ENCODE results near the gene ZNF511. TPM values are rescaled to one million over a fixed set of nuclear protein-coding genes. Genes with fewer than 3 reads are reported as not detected.

The ZNF511 gene
- total and polyA plus RNA-seq, 2 donors (not counting 1 experiment from before 2014, with no cell fraction given), result 30.7 to 45.1 TPM

GRCh38 chr10:133299224-133299623 lies 9.5 kb upstream of the ZNF511 start:
- 99% methylated on average over 10 of the region's 10 CpGs for WGBS (ENCODE audit: insufficient coverage)
- ChIA-PET CTCF (interaction anchor here (0.8 to 1.5 kb wide), 2 partner anchors 24 to 30 kb away, joined by 3 to 5 read pairs; no protein-coding TSS in a partner anchor), POLR2A (no interaction called here)
- Histone ChIP-seq H2AFZ (ENCODE audit: insufficient read depth, low read depth, low read length, poor library complexity, severe bottlenecking) (no peak overlapping the region), H3K4me2 (replicated peaks; ENCODE audit: low read depth, low read length, poor library complexity, severe bottlenecking) (no peak overlapping the region), H3K4me1 (ENCODE audit: control insufficient read depth in 2 of 2, insufficient read depth in 2 of 2, low read length in 2 of 2) (no peaks in the 10 kb centered on the region), H4K20me1 (ENCODE audit: control insufficient read depth, insufficient read depth, low read length, poor library complexity, severe bottlenecking) (peaks cover 33% of the 10 kb centered on the region), H3K27me3 (replicated peaks in 1 of 4; ENCODE audit: control extremely low read depth in 1 of 4, control insufficient read depth in 3 of 4, insufficient read depth in 4 of 4, low read length in 3 of 4) (no peaks in the 10 kb centered on the region), H3K79me2 (ENCODE audit: control insufficient read depth, insufficient read depth, low read length) (peaks cover 23% of the 10 kb centered on the region), H3K9ac (ENCODE audit: low read length) (no peak overlapping the region), H3K4me3 (ENCODE audit: control extremely low read depth in 1 of 5, extremely low read depth in 1 of 5, insufficient read depth in 1 of 5, low read depth in 2 of 5, low read length in 4 of 5) (no peak overlapping the region), H3K36me3 (replicated peaks in 1 of 2; ENCODE audit: control extremely low read depth in 1 of 2, control insufficient read depth in 1 of 2, extremely low read depth in 1 of 2, insufficient read depth in 2 of 2, low read length in 1 of 2) (peaks cover 0 to 77% of the 10 kb centered on the region in 2 experiments), H3K9me3 (ENCODE audit: control extremely low read depth in 1 of 3, control insufficient read depth in 2 of 3, insufficient read depth in 1 of 3, low read length in 2 of 3) (no peaks in the 10 kb centered on the region), H3K27ac (ENCODE audit: low read length in 2 of 2) (no peak overlapping the region)
- TF ChIP-seq CTCF (IDR thresholded peaks at IDR 0.05) (no peak), EZH2 (IDR thresholded peaks at IDR 0.05; ENCODE audit: borderline replicate concordance, insufficient read depth, low read depth, low read length, poor library complexity, severe bottlenecking) (no peak)
- Mint-ChIP-seq H3K27me3 (no peaks in the 10 kb centered on the region), H3K4me1 (peaks cover 4% of the 10 kb centered on the region), H3K4me3 (no peak overlapping the region), H3K27ac (no peak overlapping the region), H3K9me3 (ENCODE audit: insufficient read depth) (no peaks in the 10 kb centered on the region)
- DNase-seq (no peak), ATAC-seq (ENCODE audit: low read depth) (no peak)
- intact Hi-C loops (cut with micrococcal nuclease), result no loop called here

GRCh38 chr10:133299738-133300137 lies 9.0 kb upstream of the ZNF511 start:
- no peaks in the 10 kb centered on the region for H3K27me3 Mint-ChIP-seq
- Histone ChIP-seq H3K9ac (ENCODE audit: low read length) (no peak overlapping the region), H3K4me1 (ENCODE audit: control insufficient read depth in 2 of 2, insufficient read depth in 2 of 2, low read length in 2 of 2) (no peaks in the 10 kb centered on the region), H3K4me2 (replicated peaks; ENCODE audit: low read depth, low read length, poor library complexity, severe bottlenecking) (no peak overlapping the region), H3K36me3 (replicated peaks in 1 of 2; ENCODE audit: control extremely low read depth in 1 of 2, control insufficient read depth in 1 of 2, extremely low read depth in 1 of 2, insufficient read depth in 2 of 2, low read length in 1 of 2) (peaks cover 0 to 72% of the 10 kb centered on the region in 2 experiments), H3K79me2 (ENCODE audit: control insufficient read depth, insufficient read depth, low read length) (peaks cover 28% of the 10 kb centered on the region), H3K9me3 (ENCODE audit: control extremely low read depth in 1 of 3, control insufficient read depth in 2 of 3, insufficient read depth in 1 of 3, low read length in 2 of 3) (no peaks in the 10 kb centered on the region), H4K20me1 (ENCODE audit: control insufficient read depth, insufficient read depth, low read length, poor library complexity, severe bottlenecking) (peaks cover 33% of the 10 kb centered on the region), H3K27me3 (replicated peaks in 1 of 4; ENCODE audit: control extremely low read depth in 1 of 4, control insufficient read depth in 3 of 4, insufficient read depth in 4 of 4, low read length in 3 of 4) (no peaks in the 10 kb centered on the region), H2AFZ (ENCODE audit: insufficient read depth, low read depth, low read length, poor library complexity, severe bottlenecking) (no peak overlapping the region), H3K27ac (ENCODE audit: low read length in 2 of 2) (no peak overlapping the region), H3K4me3 (ENCODE audit: control extremely low read depth in 1 of 5, extremely low read depth in 1 of 5, insufficient read depth in 1 of 5, low read depth in 2 of 5, low read length in 4 of 5) (no peak overlapping the region)
- DNase-seq (no peak), ATAC-seq (ENCODE audit: low read depth) (no peak)
- H3K9me3 Mint-ChIP-seq (ENCODE audit: insufficient read depth), result no peaks in the 10 kb centered on the region
- H3K4me3 Mint-ChIP-seq, result no peak overlapping the region
- TF ChIP-seq CTCF (IDR thresholded peaks at IDR 0.05) (no peak), EZH2 (IDR thresholded peaks at IDR 0.05; ENCODE audit: borderline replicate concordance, insufficient read depth, low read depth, low read length, poor library complexity, severe bottlenecking) (no peak)
- no peak overlapping the region for H3K27ac Mint-ChIP-seq
- ChIA-PET POLR2A (no interaction called here), CTCF (interaction anchor here (0.8 to 1.5 kb wide), 2 partner anchors 25 to 30 kb away, joined by 3 to 5 read pairs; no protein-coding TSS in a partner anchor)
- H3K4me1 Mint-ChIP-seq, result peaks cover 6% of the 10 kb centered on the region
- WGBS (ENCODE audit: insufficient coverage), result 93% methylated on average over 11 of the region's 14 CpGs
- intact Hi-C loops (cut with micrococcal nuclease), result no loop called here
